Activated CD8-positive, alpha-beta memory T cell treated with anti-CD3 and anti-CD28 coated beads for 4 hours (primary cell): ENCODE results near the gene TSTD1.
A peak's percentile ranks its signal among the peaks of the same experiment; 100 is the strongest.
"Not testable (repeated sequence)": the region's sequence is repeated elsewhere in the genome, so short reads cannot be mapped to it uniquely, and the experiment has no call there.

Source experiments
- DNase-seq, 2 donors: peaks; one replicate each; pipeline ENCODE4 v3.0.0-alpha.2; 2020; ENCODE audit warnings: low read depth in 2 of 2

TSTD1 gene

GRCh38 chr1:161069241-161069640 is 30.5 kb upstream of the TSTD1 start:
- DNase-seq: no peak

- peak; percentile 64 to 68 for DNase-seq
Observed at GRCh38 chr1:161068306-161069234, 29.8 kb upstream of the TSTD1 start.

DNA sequence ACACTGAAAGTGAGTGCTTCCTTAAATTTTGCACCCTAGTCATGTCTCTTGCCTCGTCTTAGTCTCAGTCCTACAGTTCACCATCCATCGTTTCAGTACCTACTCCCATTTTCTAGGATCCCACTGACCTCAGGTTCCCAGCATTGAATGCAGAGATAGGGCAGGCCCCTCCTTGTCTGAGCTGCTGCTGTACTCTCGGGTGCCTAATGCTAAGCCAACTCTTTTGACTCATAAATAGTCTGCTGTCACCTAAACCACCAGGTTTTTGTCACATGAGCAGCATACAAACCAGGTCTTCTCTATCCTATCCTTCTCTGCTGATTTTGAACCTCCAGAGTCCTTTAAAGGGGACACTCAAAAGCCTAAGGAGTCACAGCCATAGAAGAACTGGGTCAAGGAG is 27.9 kb upstream of the TSTD1 start:
- DNase-seq: no peak

DNA sequence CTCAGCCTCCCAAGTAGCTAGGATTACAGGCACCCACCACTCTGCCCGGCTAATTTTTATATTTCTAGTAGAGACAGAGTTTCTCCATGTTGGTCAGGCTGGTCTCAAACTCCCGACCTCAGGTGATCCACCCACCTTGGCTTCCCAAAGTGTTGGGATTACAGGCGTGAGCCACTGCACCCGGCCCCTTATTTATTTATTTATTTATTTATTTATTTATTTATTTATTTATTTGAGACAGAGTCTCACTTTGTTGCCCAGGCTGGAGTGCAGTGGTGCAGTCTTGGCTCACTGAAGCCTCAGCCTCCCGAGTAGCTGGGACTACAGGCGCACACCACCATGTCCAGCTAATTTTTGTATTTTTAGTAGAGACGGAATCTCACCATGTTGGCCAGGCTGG is 26.9 kb upstream of the TSTD1 start:
- DNase-seq: not testable (repeated sequence)

DNA sequence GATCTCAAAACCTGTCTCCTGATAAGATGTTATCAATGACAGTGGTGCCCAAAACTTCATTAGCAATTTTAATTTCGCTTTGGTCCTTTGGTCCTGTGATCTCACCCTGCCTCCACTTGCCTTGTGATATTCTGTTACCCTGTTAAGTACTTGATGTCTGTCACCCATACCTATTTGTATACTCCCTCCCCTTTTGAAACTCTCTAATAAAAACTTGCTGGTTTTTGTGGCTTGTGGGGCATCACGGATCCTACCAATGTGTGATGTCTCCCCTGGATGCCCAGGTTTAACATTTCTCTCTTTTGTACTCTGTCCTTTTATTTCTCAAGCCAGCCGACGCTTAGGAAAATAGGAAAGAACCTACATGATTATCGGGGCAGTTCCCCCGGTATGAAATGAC is 25.2 kb upstream of the TSTD1 start:
- not testable (repeated sequence) for DNase-seq

GRCh38 chr1:161061419-161061818 is 22.7 kb upstream of the TSTD1 start:
- DNase-seq: no peak

- no peak for DNase-seq
Observed at GRCh38 chr1:161059293-161059692, 20.5 kb upstream of the TSTD1 start.

GRCh38 chr1:161054805-161055204 is 16.0 kb upstream of the TSTD1 start:
- DNase-seq: no peak

DNA sequence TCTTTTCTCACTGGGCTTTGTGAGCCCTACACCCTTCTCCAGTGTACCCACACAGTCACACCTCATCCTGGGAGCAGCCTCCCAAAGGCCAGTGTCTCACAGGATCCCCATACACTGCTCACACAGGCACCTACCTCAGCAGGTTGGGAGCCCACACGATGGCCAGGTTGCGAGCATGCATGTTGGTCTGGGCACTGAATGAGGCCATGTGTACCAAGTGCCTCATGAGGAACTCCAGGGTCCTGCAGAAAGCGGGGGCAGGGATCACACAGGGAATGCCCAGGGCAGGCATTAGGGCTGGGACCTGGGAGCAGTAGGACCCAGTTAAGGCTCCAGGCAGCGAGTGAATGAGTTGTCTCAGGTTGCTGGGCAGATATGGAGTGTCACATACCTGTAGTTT is 15.5 kb upstream of the TSTD1 start:
- no peak for DNase-seq

DNA sequence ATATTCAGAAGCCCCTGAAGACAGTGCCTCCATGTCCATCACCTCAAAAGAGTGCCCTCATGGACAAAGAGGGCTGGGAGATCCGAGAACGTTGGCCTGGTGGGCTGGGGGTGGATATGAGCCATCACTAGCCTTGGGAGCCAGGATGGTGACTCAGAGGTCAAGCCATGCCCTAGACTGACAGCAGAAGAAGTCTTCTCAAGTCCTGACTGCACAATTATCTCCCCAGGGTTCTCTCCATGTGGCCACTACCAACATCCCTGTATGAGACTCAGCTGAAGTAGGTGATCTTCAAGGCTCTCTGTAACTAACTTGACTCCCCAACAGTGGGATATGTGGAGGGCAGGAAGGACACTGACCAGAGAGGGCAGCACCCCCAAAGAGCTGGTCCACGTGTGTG is 14.1 kb upstream of the TSTD1 start:
- no peak for DNase-seq

- DNase-seq: no peak
Observed at GRCh38 chr1:161051219-161051618, 12.5 kb upstream of the TSTD1 start.

GRCh38 chr1:161048949-161049722 is 10.4 kb upstream of the TSTD1 start:
- DNase-seq: no peak

DNA sequence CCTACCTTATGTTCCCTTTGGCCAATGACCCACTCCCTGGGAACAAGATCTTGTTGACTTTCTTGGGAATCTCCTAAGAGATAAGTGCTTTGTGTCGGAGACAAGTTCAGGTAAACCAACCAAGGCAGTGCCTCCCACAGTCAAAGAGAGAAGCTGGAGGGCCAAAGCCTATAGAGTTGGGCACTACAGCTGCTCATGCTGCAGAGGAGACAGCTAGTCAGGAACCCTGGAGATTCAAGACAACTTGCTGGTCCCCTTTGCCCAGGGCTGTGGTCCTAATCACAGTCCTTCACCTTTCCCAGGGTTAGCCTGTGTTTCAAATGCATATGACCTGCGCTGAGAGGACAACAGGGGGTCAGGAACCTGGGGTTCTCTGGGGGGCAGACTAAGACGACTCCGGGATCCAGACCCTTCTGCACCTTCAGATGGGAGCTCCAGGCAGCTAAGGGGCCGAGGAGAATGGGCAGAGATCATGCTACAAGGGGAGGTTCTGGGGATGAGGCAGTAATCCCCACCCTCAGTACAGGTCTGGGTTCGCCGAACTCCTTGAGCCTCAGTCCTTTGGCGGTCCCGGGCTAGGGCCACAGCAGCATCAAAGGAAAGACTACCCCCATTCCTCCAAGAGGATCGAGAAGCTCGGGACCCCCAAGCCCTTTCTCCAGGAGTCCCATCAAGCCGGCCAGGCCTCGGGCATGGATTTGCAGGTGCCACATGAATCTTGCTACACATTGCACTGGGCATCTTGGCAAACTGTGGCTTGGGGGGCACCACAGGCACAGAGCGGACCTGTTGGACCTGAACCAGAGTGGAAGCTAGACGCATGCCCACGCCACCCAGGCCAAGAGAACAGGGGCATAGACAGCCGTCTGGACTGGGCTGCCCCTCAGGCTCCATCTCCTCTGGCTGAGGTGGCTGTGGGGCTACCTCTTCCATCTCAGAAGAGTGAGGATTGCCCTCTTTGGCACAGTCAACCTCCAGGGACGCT is 9.0 kb upstream of the TSTD1 start:
- no peak for DNase-seq

GRCh38 chr1:161046605-161047228 is 8.0 kb upstream of the TSTD1 start:
- DNase-seq: no peak

GRCh38 chr1:161045736-161046604 is 7.2 kb upstream of the TSTD1 start, which contains the start of gene USF1:
USF1 (minus strand) TSS chr1:161045977; CDS start chr1:161043275, 2,702 bp downstream.
- DNase-seq: peak; percentile 85 to 88

GRCh38 chr1:161044908-161045735 is 6.4 kb upstream of the TSTD1 start:
- peak in 1 of 2 donors; percentile 39 for DNase-seq

DNA sequence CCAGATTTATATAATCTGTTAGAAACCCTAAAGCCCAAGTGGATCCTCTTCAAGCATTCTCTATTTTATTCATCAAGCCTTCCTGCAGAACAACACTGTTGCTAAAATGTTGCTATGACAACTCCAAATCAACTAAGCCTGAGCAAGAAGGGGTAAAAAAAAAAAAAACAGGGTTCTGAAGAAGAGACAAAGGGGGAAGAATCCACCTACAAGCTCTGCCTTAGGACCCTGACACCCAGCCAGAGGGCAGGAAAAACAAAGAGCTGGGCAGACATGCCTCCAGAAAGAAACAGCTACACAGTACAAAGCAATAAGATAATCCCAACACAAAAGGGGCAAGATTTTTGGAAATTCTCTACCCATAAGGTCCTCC is 5.8 kb upstream of the TSTD1 start:
- no peak for DNase-seq

DNA sequence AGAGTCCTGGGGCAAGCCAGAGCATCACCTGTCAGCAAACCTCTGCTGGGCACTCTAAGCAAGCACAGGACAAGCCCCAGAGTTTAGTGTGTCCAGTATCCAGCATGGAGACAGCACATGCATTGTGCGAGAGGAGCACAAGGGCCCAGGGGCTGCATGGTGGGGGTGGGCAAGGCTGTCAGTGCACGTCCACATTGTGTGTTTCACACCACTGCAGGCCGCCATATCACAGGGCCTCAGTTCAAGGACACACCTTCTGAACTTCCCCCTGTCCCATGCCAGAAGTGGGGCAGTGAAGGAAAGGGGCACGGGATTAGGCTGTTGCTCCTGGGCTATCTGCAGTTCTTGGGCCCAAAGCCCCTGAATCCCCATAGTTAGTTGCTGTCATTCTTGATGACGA is 782 bp upstream of the TSTD1 start:
- DNase-seq: no peak

- no peak for DNase-seq
Observed at GRCh38 chr1:161039154-161039545, 386 bp upstream of the TSTD1 start.
